GM18951 (cell line): ENCODE results near the gene SHE.

Source experiments
- POLR2A ChIP-seq: IDR thresholded peaks from 4 replicates; pipeline ENCODE4 v1.6.1; 2011; ENCODE audit warnings: mild to moderate bottlenecking; ENCODE audit not compliant: insufficient read length, insufficient read depth; ENCODE audit errors: extremely low read depth
- in situ Hi-C: fragments of 300-500 bp; cut with MboI; formaldehyde crosslinking; loops from one replicate; pipeline ENCODE4 v1.12.0; 2022; ENCODE audit warnings: low sequenced_read_pairs, mixed read lengths, inconsistent platforms; ENCODE audit not compliant: unreplicated experiment

SHE gene

DNA sequence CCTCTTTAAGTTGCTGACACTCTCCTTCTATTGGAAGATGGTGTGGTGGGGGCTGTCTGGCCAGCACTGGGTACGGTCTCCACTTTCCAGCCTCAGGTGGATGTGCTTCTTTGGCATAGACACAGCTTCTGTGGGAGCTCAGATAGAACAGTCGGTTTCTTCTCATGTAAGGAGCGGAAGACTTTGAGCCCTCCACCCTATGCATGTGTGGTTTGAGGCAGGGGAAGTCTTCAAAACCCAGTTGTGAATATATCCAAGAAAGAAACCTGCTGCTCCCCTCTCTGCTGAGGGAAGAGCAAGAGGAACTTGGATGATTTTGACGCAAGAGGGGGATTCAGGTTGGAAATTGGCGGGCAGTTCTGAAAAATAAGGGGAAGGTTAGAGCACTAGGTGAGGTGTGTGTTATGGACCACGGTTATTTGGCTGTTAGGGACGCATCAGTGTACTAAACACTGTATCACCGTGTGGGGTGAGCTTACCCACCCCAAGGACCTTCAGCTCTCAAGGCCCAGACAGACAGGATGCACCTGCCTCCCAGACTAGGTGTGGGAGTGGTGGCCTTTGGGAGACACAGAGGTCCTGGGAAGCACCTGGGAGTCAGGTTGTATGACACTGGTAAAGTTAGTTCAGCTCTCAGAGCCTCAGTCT, 60.8 kb downstream of the SHE start:
- in situ Hi-C loops: no loop called here
- TF ChIP-seq POLR2A: no peak

GRCh38 chr1:154440036-154440804, 62.0 kb downstream of the SHE start:
- in situ Hi-C loops: no loop called here

DNA sequence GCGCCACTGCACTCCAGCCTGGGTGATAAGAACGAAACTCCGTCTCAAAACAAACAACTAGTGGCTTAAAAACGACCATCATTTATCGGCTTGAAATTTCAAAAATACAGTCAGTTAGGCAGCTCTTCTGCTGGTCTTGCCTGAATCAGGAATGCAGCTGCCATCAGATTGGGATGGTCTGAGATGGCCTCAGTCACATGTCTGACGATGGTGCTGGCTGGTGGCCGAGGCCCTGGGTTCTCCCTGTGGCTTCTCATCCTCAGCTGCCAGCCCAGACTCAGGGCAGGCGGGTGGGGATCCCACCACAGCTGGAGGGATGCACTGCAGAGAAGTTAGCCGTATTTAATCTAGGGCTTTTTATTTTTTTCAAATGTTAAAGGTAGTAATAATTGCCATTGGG, 65.8 kb downstream of the SHE start:
- in situ Hi-C loops: no loop called here
- no peak for TF ChIP-seq POLR2A

More at GRCh38 chr1:154440036-154440804, 62.0 kb downstream of the SHE start:
- no peak for TF ChIP-seq POLR2A

GRCh38 chr1:154435599-154436200, 66.5 kb downstream of the SHE start:
- in situ Hi-C loops: no loop called here
- TF ChIP-seq POLR2A: no peak

- TF ChIP-seq POLR2A: no peak
- in situ Hi-C loops: no loop called here
These were observed 67.7 kb downstream of the SHE start for GRCh38 chr1:154434346-154435085.

- in situ Hi-C loops: no loop called here
These were observed 68.9 kb downstream of the SHE start for GRCh38 chr1:154433161-154433764.

DNA sequence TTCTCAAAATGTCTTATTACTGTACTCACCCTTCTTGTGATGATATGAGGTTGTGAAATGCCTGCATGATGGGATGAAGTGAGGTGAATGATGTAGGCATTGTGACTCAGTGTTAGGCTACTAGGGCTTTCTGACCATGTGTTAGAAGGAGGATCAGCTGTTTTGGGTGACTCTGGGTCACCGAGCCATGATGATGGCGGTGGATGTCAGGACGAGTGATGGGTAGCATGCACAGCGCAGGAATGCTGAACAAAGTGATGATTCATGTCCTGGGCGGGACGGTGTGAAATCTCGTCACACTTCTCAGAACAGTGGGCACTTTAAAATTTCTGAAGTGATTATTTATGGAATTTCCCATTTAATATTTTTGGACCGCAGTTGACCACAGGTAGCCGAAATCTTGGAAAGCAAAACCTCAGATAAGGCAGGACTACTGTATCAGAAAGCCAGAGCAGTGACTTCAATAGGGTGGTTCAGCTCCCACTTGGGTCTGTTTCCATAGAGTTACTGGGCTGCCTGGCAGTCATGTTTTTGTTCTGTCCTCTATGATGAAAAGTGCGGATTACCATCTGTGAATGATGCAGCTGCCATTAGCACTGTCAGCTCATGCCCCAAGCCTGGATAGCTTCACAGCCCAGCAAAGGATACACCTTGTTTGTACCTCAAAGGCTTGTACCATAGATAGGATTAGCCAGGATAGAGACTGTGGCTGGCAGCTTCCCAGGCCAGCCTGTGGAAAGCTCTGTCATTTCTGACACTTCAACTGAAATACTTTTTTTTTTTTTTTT, 70.4 kb downstream of the SHE start:
- TF ChIP-seq POLR2A: no peak
- in situ Hi-C loops: no loop called here

More at GRCh38 chr1:154433161-154433764, 68.9 kb downstream of the SHE start:
- no peak for TF ChIP-seq POLR2A

- no peak for TF ChIP-seq POLR2A
- in situ Hi-C loops: no loop called here
These were observed 71.3 kb downstream of the SHE start for GRCh38 chr1:154430903-154431302.

DNA sequence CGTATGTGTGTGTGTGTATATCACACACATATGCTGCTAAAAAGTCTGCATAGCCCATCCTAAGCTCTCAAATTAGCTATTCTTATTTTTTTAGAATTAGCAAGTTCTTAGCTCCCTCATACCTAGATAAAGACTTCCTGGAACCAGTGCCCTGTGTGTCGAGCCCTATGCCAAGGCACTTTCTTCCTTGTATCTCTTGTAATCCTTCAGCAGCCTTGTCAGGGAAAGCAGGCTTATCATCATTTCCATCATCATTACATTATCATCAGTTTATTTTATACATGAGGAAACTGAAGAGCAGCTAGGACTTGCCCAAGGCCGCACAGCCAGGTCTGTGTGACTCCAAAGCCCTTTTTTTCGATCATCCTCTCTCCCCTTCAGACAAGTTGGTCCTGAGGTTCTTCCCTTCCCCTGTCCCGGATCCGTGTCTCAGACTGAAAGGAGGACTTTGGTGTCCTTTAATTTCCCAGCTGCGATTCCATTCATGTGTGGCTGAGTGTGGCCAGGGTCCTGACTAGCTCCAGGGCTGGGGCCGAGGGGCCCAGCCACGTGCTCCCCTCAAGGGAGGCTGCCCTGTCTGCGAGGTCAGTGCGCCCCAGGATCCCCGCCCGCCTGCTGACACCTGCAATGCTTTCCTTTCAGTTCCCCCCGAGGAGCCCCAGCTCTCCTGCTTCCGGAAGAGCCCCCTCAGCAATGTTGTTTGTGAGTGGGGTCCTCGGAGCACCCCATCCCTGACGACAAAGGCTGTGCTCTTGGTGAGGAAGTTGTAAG, 72.2 kb downstream of the SHE start:
- TF ChIP-seq POLR2A: no peak
- in situ Hi-C loops: no loop called here
